ENCODE data around the gene HOXA2.
A peak's percentile ranks its signal among the peaks of the same experiment; 100 is the strongest.

The HOXA2 gene

GRCh38 chr7:27145914-27146412, 43.5 kb upstream of the HOXA2 start:
- POLR2A ChIA-PET, result interaction anchor here (1.6 kb wide), 1 partner anchor 24 kb away, joined by 3 read pairs; no protein-coding TSS in a partner anchor
- CTCF ChIA-PET, result interaction anchor here (0.5 to 4.1 kb wide), 6 partner anchors 292 to 1146 kb away, joined by 3 to 34 read pairs (median 4); no protein-coding TSS in a partner anchor
- no peak for TF ChIP-seq ZNF704 (tag by site-specific recombination; IDR thresholded peaks at IDR 0.05)
- TF ChIP-seq ZFP37 (tag by site-specific recombination; IDR thresholded peaks at IDR 0.05), result no peak
- peak; percentile 54; the same call in 1 of the 2 replicates for TF ChIP-seq EGR2 (tag by site-specific recombination; IDR thresholded peaks at IDR 0.05; ENCODE audit: low read depth)
- TF ChIP-seq ZNF404 (tag by site-specific recombination; IDR thresholded peaks at IDR 0.05), result no peak
- no peak for TF ChIP-seq ZNF366 (tag by site-specific recombination; conservative IDR thresholded peaks at IDR 0.05)
- no peak for TF ChIP-seq ZNF391 (tag by site-specific recombination; IDR thresholded peaks at IDR 0.05; ENCODE audit: borderline replicate concordance, low read depth)
- no peak for TF ChIP-seq ZNF560 (tag by site-specific recombination; IDR thresholded peaks at IDR 0.05; ENCODE audit: borderline replicate concordance)
- TF ChIP-seq ZNF776 (tag by site-specific recombination; IDR thresholded peaks at IDR 0.05; ENCODE audit: borderline replicate concordance), result no peak
- no peak for TF ChIP-seq PRDM4 (tag by site-specific recombination; IDR thresholded peaks at IDR 0.05)
- TF ChIP-seq ZNF701 (tag by site-specific recombination; IDR thresholded peaks at IDR 0.05), result no peak
- no peak for TF ChIP-seq ZNF544 (tag by site-specific recombination; IDR thresholded peaks at IDR 0.05)
- no peak for TF ChIP-seq ZNF223 (tag by site-specific recombination; IDR thresholded peaks at IDR 0.05)
- no peak for TF ChIP-seq ZNF214 (tag by site-specific recombination; IDR thresholded peaks at IDR 0.05; ENCODE audit: borderline replicate concordance)
- TF ChIP-seq, protein P1, sequence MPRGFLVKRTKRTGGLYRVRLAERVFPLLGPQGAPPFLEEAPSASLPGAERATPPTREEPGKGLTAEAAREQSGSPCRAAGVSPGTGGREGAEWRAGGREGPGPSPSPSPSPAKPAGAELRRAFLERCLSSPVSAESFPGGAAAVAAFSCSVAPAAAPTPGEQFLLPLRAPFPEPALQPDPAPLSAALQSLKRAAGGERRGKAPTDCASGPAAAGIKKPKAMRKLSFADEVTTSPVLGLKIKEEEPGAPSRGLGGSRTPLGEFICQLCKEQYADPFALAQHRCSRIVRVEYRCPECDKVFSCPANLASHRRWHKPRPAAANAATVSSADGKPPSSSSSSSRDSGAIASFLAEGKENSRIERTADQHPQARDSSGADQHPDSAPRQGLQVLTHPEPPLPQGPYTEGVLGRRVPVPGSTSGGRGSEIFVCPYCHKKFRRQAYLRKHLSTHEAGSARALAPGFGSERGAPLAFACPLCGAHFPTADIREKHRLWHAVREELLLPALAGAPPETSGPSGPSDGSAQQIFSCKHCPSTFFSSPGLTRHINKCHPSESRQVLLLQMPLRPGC (tag by site-specific recombination; IDR thresholded peaks at IDR 0.05), result no peak
- TF ChIP-seq, protein P2, sequence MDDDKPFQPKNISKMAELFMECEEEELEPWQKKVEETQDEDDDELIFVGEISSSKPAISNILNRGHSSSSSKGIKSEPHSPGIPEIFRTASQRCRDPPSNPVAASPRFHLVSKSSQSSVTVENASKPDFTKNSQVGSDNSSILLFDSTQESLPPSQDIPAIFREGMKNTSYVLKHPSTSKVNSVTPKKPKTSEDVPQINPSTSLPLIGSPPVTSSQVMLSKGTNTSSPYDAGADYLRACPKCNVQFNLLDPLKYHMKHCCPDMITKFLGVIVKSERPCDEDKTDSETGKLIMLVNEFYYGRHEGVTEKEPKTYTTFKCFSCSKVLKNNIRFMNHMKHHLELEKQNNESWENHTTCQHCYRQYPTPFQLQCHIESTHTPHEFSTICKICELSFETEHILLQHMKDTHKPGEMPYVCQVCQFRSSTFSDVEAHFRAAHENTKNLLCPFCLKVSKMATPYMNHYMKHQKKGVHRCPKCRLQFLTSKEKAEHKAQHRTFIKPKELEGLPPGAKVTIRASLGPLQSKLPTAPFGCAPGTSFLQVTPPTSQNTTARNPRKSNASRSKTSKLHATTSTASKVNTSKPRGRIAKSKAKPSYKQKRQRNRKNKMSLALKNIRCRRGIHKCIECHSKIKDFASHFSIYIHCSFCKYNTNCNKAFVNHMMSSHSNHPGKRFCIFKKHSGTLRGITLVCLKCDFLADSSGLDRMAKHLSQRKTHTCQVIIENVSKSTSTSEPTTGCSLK (tag by site-specific recombination; IDR thresholded peaks at IDR 0.05), result no peak
- no peak for TF ChIP-seq ZNF24 (tag by site-specific recombination; IDR thresholded peaks at IDR 0.05)
- no peak for TF ChIP-seq RBAK (tag by site-specific recombination; IDR thresholded peaks at IDR 0.05)
- TF ChIP-seq ZNF777 (tag by site-specific recombination; IDR thresholded peaks at IDR 0.05; ENCODE audit: borderline replicate concordance), result no peak
- TF ChIP-seq ZNF426 (tag by site-specific recombination; IDR thresholded peaks at IDR 0.05), result no peak; the same call in 1 of the 2 replicates
- TF ChIP-seq, protein P3, sequence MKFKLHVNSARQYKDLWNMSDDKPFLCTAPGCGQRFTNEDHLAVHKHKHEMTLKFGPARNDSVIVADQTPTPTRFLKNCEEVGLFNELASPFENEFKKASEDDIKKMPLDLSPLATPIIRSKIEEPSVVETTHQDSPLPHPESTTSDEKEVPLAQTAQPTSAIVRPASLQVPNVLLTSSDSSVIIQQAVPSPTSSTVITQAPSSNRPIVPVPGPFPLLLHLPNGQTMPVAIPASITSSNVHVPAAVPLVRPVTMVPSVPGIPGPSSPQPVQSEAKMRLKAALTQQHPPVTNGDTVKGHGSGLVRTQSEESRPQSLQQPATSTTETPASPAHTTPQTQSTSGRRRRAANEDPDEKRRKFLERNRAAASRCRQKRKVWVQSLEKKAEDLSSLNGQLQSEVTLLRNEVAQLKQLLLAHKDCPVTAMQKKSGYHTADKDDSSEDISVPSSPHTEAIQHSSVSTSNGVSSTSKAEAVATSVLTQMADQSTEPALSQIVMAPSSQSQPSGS (tag by site-specific recombination; IDR thresholded peaks at IDR 0.05; ENCODE audit: low read depth), result no peak
- no peak for TF ChIP-seq KLF7 (tag by site-specific recombination; IDR thresholded peaks at IDR 0.05; ENCODE audit: borderline replicate concordance)
- TF ChIP-seq ZNF555 (tag by site-specific recombination; conservative IDR thresholded peaks at IDR 0.05), result no peak
- no peak for TF ChIP-seq ZNF112 (tag by site-specific recombination; IDR thresholded peaks at IDR 0.05)
- peak; percentile 62 for TF ChIP-seq ZFHX2 (tag by site-specific recombination; conservative IDR thresholded peaks at IDR 0.05)
- 0 out of 2 replicates have a peak, but pooled peaks have one; percentile 12 for TF ChIP-seq PRDM6 (tag by site-specific recombination; IDR thresholded peaks at IDR 0.05)
- TF ChIP-seq ZBTB20 (tag by site-specific recombination; IDR thresholded peaks at IDR 0.05), result no peak

More at GRCh38 chr7:27145914-27146412, 43.5 kb upstream of the HOXA2 start:
- peaks cover 16% of the 10 kb centered on the region for H3K4me1 ChIP-seq (ENCODE audit: control insufficient read depth, insufficient read depth, low read length)
- H3K36me3 ChIP-seq (ENCODE audit: control insufficient read depth in 2 of 2, insufficient read depth in 1 of 2, low read length in 2 of 2), result peaks cover 0 to 70% of the 10 kb centered on the region in 2 experiments; a peak in 2 of 3 replicates
- no peak overlapping the region for H3K4me3 ChIP-seq (ENCODE audit: low read depth, low read length)
- peak overlapping the region; percentile 99 for H3K27ac ChIP-seq (ENCODE audit: extremely low read depth, low read depth, low read length)
- H3K9me3 ChIP-seq (ENCODE audit: control insufficient read depth, insufficient read depth, low read depth, low read length), result no peaks in the 10 kb centered on the region

Measured in HEK293 (cell line).